GM19043 (cell line): ENCODE results near the gene RASA2.
"Not testable (repeated sequence)": the region's sequence is repeated elsewhere in the genome, so short reads cannot be mapped to it uniquely, and the experiment has no call there.

ENCODE experiments used
- ATAC-seq: cut with Tn5 transposase; IDR thresholded peaks from one replicate; pipeline ENCODE4 v1.9.1; 2021; ENCODE audit warnings: low read depth; ENCODE audit not compliant: unreplicated experiment

Gene RASA2

GRCh38 chr3:141529256-141529655 is 42.4 kb downstream of the RASA2 start:
- ATAC-seq, result no peak

GRCh38 chr3:141529717-141530414 is 43.0 kb downstream of the RASA2 start:
- no peak for ATAC-seq

- ATAC-seq, result no peak
Observed at GRCh38 chr3:141530415-141530768, 43.6 kb downstream of the RASA2 start.

GRCh38 chr3:141532609-141533008 is 45.8 kb downstream of the RASA2 start:
- no peak for ATAC-seq

GRCh38 chr3:141536017-141536416 is 49.2 kb downstream of the RASA2 start:
- ATAC-seq, result not testable (repeated sequence)

GRCh38 chr3:141537856-141538255 is 51.0 kb downstream of the RASA2 start:
- ATAC-seq, result no peak

GRCh38 chr3:141538568-141539240 is 51.9 kb downstream of the RASA2 start:
- ATAC-seq, result no peak

- no peak for ATAC-seq
Observed at GRCh38 chr3:141539431-141540187, 52.8 kb downstream of the RASA2 start.

- ATAC-seq, result no peak
Observed at GRCh38 chr3:141540531-141540930, 53.7 kb downstream of the RASA2 start.

GRCh38 chr3:141542202-141542969 is 55.6 kb downstream of the RASA2 start:
- no peak for ATAC-seq

GRCh38 chr3:141542989-141543388 is 56.2 kb downstream of the RASA2 start:
- no peak for ATAC-seq

- no peak for ATAC-seq
Observed at GRCh38 chr3:141544697-141545096, 57.9 kb downstream of the RASA2 start.

- ATAC-seq, result no peak
Observed at GRCh38 chr3:141546081-141546480, 59.3 kb downstream of the RASA2 start.

- ATAC-seq, result no peak
Observed at GRCh38 chr3:141546586-141546985, 59.8 kb downstream of the RASA2 start.

GRCh38 chr3:141547791-141548190 is 61.0 kb downstream of the RASA2 start:
- no peak for ATAC-seq

GRCh38 chr3:141550926-141551665 is 64.3 kb downstream of the RASA2 start:
- no peak for ATAC-seq

- no peak for ATAC-seq
Observed at GRCh38 chr3:141552440-141552991, 65.7 kb downstream of the RASA2 start.

- ATAC-seq, result no peak
Observed at GRCh38 chr3:141553055-141553454, 66.2 kb downstream of the RASA2 start.

- no peak for ATAC-seq
Observed at GRCh38 chr3:141556034-141556433, 69.2 kb downstream of the RASA2 start.
